Fibroblast of pulmonary artery (primary cell): ENCODE measurements around the gene PAQR3.
"Not testable (repeated sequence)": the region's sequence is repeated elsewhere in the genome, so short reads cannot be mapped to it uniquely, and the experiment has no call there.

ENCODE experiments used
- DNase-seq: peaks from one replicate; pipeline ENCODE4 v3.0.0-alpha.2; 2010; ENCODE audit warnings: low read depth
- H3K4me3 ChIP-seq: replicated peaks from 2 replicates; pipeline ENCODE4 v1.5.1; 2011; ENCODE audit warnings: low read depth, mild to moderate bottlenecking, control low read depth, low read length, moderate library complexity
- TF ChIP-seq, protein P1 (sequence below): IDR thresholded peaks from 2 replicates; pipeline ENCODE4 v1.5.1; 2011; ENCODE audit warnings: mild to moderate bottlenecking, control low read depth, low read length, inconsistent platforms; ENCODE audit errors: missing control alignments

The PAQR3 gene

DNA sequence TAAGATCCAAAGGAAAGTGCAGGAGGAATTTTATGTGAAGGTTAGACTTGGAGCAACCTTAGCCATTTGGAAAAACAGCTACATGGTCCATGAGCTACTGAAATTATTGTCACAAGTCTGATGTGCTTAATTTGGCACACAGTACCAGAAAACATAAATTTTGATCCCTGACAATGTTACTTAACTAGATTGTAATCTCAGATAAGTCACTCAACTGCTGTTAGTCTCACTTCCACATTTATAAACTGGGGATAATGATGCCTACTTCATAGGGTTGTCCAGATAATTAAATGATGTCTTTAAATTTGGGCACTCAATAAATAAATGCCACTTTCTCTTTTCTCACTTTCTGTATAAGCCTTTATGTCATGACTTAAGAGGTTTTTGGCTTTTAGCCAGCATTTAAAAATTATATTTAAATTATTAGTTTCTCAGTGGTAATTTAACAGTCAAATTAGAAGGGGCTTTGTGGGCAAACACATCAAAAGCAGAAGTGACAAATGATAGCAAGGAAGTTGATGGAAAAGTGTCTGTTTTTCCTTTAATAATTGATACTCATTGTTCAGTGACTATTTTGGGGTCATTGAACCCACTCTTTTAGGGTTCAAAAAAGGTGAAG, 58.3 kb downstream of the PAQR3 start:
- DNase-seq = no peak
- no peak overlapping the region for H3K4me3 ChIP-seq
- TF ChIP-seq, protein P1, sequence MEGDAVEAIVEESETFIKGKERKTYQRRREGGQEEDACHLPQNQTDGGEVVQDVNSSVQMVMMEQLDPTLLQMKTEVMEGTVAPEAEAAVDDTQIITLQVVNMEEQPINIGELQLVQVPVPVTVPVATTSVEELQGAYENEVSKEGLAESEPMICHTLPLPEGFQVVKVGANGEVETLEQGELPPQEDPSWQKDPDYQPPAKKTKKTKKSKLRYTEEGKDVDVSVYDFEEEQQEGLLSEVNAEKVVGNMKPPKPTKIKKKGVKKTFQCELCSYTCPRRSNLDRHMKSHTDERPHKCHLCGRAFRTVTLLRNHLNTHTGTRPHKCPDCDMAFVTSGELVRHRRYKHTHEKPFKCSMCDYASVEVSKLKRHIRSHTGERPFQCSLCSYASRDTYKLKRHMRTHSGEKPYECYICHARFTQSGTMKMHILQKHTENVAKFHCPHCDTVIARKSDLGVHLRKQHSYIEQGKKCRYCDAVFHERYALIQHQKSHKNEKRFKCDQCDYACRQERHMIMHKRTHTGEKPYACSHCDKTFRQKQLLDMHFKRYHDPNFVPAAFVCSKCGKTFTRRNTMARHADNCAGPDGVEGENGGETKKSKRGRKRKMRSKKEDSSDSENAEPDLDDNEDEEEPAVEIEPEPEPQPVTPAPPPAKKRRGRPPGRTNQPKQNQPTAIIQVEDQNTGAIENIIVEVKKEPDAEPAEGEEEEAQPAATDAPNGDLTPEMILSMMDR = no peak

DNA sequence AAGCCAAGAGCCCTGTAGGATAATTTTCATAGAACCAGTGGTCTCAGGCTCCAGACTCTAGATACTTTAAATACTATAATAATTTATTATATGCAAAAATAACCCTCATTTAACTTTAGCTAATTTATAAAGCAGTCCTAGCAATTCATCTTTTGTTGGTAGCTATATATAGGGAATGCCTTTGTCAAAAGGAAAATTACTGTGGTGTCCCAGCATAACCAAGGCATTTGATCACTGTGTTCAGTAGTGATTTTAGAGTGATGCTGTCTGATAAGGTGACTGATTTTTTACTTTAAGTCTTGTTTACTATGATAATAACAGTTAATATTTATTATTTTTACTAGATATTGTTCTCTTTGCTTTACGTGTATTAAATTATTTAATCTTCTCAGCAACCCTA, 61.2 kb downstream of the PAQR3 start:
- no peak overlapping the region for H3K4me3 ChIP-seq
- TF ChIP-seq, protein P1 = no peak
- no peak for DNase-seq

DNA sequence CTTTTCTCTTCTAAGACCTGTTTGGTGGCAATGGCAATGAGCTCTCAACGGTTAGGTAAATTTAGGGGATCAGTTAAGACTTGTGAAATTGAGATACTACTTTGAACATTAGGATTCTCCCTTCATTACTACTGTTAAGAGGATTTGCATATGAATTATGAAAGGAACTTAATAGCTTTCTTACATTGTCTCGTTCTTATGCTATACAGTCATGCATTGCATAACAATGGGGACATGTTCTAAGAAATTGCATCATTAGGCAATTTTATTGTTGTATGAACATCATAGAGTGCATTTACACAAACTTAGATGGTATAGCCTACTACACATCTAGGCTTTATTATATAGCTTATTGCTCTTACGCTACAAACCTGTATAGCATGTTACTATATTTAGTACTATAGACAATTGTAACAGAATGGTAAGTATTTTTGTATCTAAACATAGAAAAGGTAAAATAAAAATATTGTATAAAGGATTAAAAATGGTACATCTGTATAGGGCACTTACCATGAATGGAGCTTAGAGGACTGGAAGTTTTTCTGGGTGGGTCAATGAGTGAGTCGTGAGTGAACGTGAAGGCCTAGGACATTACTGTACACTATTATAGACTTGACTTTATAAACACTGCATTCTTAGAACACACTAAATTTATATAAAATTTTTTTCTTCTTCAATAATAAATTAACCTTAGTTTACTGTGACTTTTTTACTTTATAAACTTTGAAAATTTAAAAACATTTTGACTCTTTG, 62.5 kb downstream of the PAQR3 start:
- H3K4me3 ChIP-seq = no peak overlapping the region
- peak; percentile 58 for DNase-seq
- TF ChIP-seq, protein P1 = no peak

DNA sequence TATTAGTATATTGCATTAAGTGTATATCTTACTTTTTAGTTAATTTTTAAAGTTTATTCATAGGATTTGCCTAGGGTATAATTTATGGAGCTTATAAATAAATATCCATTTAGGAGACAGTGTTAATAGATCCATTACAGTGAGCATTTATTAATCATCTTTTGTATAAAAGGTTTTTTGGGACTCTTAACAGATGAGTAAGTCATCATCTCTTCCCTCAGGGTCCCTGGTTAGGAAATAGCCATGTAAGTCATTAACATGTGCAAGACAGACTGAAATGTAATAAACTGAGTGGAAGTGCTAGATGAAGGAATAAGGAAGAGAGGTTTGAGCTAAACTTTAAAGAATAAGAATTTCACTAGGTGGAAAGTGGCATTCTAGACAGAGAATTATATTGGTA, 69.2 kb downstream of the PAQR3 start:
- DNase-seq = no peak
- H3K4me3 ChIP-seq = no peak overlapping the region
- TF ChIP-seq, protein P1 = no peak

DNA sequence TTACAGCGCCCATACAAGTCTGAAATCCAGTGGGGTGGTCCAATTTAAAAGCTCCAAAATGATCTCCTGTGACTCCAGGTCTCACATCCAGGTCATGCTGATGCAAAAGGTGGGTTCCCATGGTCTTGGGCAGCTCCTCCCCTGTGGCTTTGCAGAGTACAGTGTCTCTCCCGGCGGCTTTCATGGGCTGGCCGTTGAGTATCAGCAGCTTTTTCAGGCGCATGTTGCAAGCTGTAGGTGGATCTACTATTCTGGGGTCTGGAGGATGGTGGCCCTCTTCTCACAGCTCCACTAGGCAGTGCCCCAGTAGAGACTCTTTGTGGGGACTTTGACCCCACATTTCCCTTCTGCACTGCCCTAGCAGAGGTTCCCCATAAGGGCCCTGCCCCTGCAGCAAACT, 70.5 kb downstream of the PAQR3 start:
- DNase-seq, H3K4me3 ChIP-seq: not testable (repeated sequence)

DNA sequence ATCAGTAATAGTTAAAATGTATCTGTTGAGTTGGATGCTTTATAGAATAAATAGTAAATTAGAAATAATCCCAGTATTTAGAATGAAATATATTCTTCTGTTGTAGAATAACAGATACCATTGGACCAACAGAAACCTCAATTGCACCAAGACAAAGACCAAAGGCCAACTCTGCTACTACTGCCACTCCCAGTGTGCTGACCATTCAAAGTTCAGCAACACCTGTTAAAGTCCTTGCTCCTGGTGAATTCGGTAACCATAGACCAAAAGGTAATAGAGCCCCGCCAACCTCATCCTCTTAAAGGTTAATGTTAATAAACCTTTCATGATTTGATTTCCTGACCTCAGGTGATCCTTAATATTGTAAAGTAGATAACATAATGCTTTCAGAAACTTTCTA, 73.8 kb downstream of the PAQR3 start:
- TF ChIP-seq, protein P1 = no peak
- H3K4me3 ChIP-seq = no peak overlapping the region
- DNase-seq = no peak

DNA sequence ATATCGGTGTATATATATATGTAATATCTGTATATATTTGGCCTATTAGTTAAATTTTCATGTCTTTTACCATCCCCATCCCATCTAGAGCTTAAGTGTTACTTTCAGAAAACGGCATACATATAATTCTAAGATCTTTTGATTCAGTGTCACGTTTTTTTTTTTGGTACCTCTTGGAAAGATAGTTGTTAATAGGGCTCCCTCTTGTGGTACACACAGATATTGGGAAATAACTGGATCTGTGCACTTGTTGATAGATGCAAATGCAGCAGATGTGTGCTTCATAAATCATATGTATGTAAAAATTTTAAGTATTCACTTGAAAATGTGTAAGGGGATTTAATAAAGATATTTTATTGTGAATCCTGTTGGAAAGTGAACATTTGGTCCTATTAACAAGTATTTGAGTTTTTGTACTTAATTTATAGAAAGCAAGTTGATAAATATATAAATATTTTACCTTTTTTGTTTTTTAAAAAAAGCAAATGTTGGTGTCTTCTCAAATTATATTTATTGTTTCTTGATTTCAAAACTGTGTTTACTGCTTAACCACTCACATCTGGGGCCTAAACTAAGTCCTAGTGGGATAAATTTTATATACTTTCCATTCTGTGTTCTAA, 74.7 kb downstream of the PAQR3 start:
- H3K4me3 ChIP-seq = no peak overlapping the region
- DNase-seq = peak; percentile 91
- TF ChIP-seq, protein P1 = peak; percentile 65
